Measurements from ENCODE around the gene GMEB2. TPM values are rescaled to one million over a fixed set of nuclear protein-coding genes. Genes with fewer than 3 reads are reported as not detected.

GMEB2 gene
- total RNA-seq, 6 experiments from 2014 or later = 3.2 to 7.0 (median 5.1) TPM

GRCh38 chr20:63622096-63622495 lies 4.8 kb downstream of the GMEB2 start:
- H3K27ac ChIP-seq = no peak overlapping the region
- TF ChIP-seq POLR2A (IDR thresholded peaks at IDR 0.05) (no peak), CTCF (IDR thresholded peaks at IDR 0.05) (no peak)
- 70% methylated on average over 1 of the region's 4 CpGs for WGBS (ENCODE audit: insufficient coverage, low coverage, low lambda C conversion rate, missing lambda C conversion rate)
- DNase-seq = peak in 1 of 3 donors; percentile 4
- intact Hi-C loops (cut with DNase I) = no loop called here
- no peaks in the 10 kb centered on the region for H3K4me1 ChIP-seq
- peaks cover 0 to 11% (median 0%) of the 10 kb centered on the region in 4 donors for H3K36me3 ChIP-seq
- no peak for ATAC-seq
- no peaks in the 10 kb centered on the region for H3K9me3 ChIP-seq
- no peaks in the 10 kb centered on the region for H3K27me3 ChIP-seq
- no peak overlapping the region for H3K4me3 ChIP-seq

GRCh38 chr20:63620991-63621390 lies 5.9 kb downstream of the GMEB2 start:
- intact Hi-C loops (cut with DNase I) = no loop called here
- 77% methylated on average over 8 of the region's 8 CpGs for WGBS (ENCODE audit: insufficient coverage, low coverage, low lambda C conversion rate, missing lambda C conversion rate)
- peak in 1 of 3 donors; percentile 5 for DNase-seq
- H3K9me3 ChIP-seq = no peaks in the 10 kb centered on the region
- no peak overlapping the region for H3K27ac ChIP-seq
- H3K27me3 ChIP-seq = no peaks in the 10 kb centered on the region
- no peak overlapping the region for H3K4me3 ChIP-seq
- H3K36me3 ChIP-seq = peaks cover 0 to 11% (median 0%) of the 10 kb centered on the region in 4 donors
- no peaks in the 10 kb centered on the region for H3K4me1 ChIP-seq
- TF ChIP-seq CTCF (IDR thresholded peaks at IDR 0.05) (no peak), POLR2A (IDR thresholded peaks at IDR 0.05) (no peak)
- no peak for ATAC-seq

- Histone ChIP-seq H3K4me1 (no peaks in the 10 kb centered on the region), H3K4me3 (no peak overlapping the region), H3K27me3 (no peaks in the 10 kb centered on the region), H3K9me3 (no peaks in the 10 kb centered on the region), H3K36me3 (peaks cover 0 to 15% (median 0%) of the 10 kb centered on the region in 4 donors), H3K27ac (no peak overlapping the region)
- ATAC-seq = no peak
- TF ChIP-seq POLR2A (IDR thresholded peaks at IDR 0.05) = no peak
- TF ChIP-seq CTCF (IDR thresholded peaks at IDR 0.05) = no peak
- no peak for DNase-seq
- intact Hi-C loops (cut with DNase I) = no loop called here
- 91% methylated on average over 6 of the region's 13 CpGs for WGBS (ENCODE audit: insufficient coverage, low coverage, low lambda C conversion rate, missing lambda C conversion rate)
Measured at GRCh38 chr20:63619505-63619904, 7.4 kb downstream of the GMEB2 start.

- intact Hi-C loops (cut with DNase I) = no loop called here
- WGBS (ENCODE audit: insufficient coverage, low coverage, low lambda C conversion rate, missing lambda C conversion rate) = 89% methylated on average over 8 of the region's 16 CpGs
- no peak for ATAC-seq
- Histone ChIP-seq H3K27ac (no peak overlapping the region), H3K4me3 (no peak overlapping the region), H3K27me3 (no peaks in the 10 kb centered on the region), H3K36me3 (peaks cover 0 to 15% (median 0%) of the 10 kb centered on the region in 4 donors), H3K9me3 (no peaks in the 10 kb centered on the region), H3K4me1 (no peaks in the 10 kb centered on the region)
- TF ChIP-seq CTCF (IDR thresholded peaks at IDR 0.05) = no peak
- no peak for TF ChIP-seq POLR2A (IDR thresholded peaks at IDR 0.05)
- peak in 1 of 3 donors; percentile 14 for DNase-seq
Measured at GRCh38 chr20:63619086-63619485, 7.8 kb downstream of the GMEB2 start.

All from right lobe of liver (tissue), 6 donors.